Sciatic nerve (tissue), 2 donors: ENCODE results near the gene USP7. TPM values are rescaled to one million over a fixed set of nuclear protein-coding genes. Genes with fewer than 3 reads are reported as not detected.
A peak's percentile ranks its signal among the peaks of the same experiment; 100 is the strongest.

ENCODE experiments used
- ATAC-seq: fragments of 200-7000 bp; cut with Tn5 transposase; one replicate; pipeline ENCODE4 v1.9.1; 2020; ENCODE audit warnings: mild to moderate bottlenecking, moderate library complexity
- DNase-seq: peaks from one replicate; pipeline ENCODE4 v3.0.0-alpha.2; 2020; ENCODE audit warnings: low spot score
- intact Hi-C: fragments of 100-400 bp; cut with DNase I; formaldehyde crosslinking; loops from one replicate; pipeline ENCODE4 v1.14.2; 2022
- total RNA-seq: library from RNA; stranded (reverse); fragmentation: NEBNext Ultra II Directional; extraction: Animal tissue kit (Norgen Biotek cat#: 25700); gene quantifications from one replicate; pipeline ENCODE4 v1.2.1, GENCODE V29; 2021
- donor health status: DM: no; HTN: no; CAD: no.
- donor health status: DM: no; HTN: no; CAD: no.

Gene USP7
- total RNA-seq, 1 donor from 2014 or later, result 113 TPM

DNA sequence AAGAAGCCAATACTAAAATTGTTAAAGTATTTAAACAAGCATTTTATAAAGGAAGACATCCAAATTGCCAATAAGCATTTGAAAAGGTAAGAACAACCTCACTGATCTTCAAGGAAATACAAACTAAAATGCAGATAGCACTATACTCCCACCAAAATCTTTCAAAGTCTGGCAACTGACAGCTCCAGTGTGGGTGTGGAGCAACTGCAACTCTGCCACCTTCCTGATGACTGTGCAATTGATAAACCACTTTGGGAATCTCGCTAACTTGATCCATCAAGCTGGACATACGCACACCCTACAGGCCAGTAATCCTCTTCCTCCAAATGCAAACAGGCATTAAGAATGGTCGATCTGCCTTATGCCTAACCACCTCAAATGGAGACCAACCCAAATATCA, 49.6 kb downstream of the USP7 start:
- intact Hi-C loops, result no loop called here
- DNase-seq (no peak), ATAC-seq (no peak)

DNA sequence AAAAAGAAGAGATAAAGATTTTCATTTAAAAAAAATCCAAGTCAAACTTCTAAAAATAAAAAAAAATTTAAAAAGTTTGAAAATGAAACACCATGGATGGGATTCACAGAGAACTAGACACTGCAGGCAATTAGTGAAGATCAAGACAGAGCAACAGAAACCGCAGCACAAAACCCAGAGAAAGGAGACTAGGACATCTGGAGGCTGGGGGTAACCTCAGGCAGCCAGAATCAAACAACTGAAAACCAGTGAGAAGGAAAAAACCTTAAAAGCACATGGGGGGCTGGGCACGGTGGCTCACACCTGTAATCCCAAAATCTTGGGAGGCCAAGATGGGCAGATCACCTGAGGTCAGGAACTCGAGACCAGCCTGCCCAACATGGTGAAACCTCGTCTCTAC, 50.9 kb downstream of the USP7 start:
- ATAC-seq (no peak), DNase-seq (no peak)
- intact Hi-C loops, result no loop called here

DNA sequence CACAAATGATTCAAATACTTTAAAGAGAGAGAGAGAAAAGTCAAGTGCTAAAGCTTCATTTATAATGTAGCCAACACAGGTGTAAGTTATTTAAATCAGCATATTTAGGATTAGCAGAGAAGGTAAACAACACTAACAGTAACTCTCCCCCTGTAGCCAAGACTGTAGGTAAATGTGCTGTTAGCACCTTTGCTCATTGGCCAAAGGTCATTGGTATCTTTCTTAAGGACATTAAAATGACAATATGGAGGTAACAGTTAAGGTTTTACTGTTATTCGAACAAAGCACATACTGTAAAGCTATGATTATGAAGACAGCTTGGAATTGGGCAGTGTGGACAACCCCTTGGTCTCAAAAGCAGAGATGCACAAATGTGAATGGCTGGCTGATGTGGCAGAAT, 52.9 kb downstream of the USP7 start:
- no peak for DNase-seq
- intact Hi-C loops, result no loop called here
- ATAC-seq, result no peak

DNA sequence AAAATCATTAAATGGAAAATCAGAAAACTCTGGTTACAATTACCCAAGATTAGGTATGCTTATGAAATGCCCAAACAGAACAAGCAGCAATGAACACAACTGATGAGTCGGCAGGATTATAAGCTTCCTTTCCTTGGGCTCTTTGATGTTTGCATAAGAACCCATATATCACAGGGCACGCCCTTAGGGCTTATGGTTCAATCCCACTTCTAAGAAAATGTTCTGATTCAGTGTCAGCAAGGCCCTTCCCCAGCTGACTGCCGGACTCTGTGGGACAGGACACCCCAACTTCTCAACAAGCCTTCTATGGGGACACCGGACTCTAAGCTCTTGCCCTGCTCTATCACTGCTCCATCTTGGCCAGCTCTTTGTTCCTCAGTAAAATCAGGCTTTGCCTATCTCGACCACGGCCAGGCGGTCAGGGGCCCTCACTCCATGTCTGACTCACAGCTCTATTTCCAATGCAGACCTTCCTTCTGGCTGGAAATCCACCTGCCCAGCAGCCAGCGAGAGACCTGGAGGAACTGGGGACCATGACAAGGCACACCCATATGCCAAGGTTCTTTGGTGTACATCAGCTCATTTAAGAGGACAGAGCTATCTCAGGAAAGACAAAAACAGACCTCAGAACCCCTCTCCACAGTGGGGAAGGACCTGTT, 54.8 kb downstream of the USP7 start:
- DNase-seq (no peak), ATAC-seq (no peak)
- intact Hi-C loops, result loop anchor here (10.0 kb wide), 1 partner anchor 1274 kb away; no protein-coding TSS in a partner anchor

DNA sequence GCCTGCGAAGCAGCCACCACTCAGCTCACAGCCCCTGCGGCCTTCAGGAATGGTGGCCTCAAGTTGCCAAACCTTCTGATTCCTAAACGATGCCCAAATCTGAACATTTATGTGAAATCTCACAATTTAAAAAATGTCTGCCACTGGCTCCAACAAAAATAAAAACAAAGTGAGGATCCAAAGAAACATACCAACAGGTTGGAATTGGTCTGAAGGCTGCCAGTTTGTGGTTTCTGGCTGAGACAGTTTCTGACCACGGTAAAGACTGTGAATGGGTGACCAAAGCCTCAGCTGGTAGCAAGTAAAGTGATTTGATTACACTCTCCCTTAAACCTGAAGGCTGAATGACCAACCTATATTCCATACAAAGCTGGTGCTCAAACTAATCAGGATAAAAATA, 56.6 kb downstream of the USP7 start:
- DNase-seq, result no peak
- no peak for ATAC-seq
- intact Hi-C loops, result loop anchor here (10.0 kb wide), 1 partner anchor 1272 kb away; no protein-coding TSS in a partner anchor

DNA sequence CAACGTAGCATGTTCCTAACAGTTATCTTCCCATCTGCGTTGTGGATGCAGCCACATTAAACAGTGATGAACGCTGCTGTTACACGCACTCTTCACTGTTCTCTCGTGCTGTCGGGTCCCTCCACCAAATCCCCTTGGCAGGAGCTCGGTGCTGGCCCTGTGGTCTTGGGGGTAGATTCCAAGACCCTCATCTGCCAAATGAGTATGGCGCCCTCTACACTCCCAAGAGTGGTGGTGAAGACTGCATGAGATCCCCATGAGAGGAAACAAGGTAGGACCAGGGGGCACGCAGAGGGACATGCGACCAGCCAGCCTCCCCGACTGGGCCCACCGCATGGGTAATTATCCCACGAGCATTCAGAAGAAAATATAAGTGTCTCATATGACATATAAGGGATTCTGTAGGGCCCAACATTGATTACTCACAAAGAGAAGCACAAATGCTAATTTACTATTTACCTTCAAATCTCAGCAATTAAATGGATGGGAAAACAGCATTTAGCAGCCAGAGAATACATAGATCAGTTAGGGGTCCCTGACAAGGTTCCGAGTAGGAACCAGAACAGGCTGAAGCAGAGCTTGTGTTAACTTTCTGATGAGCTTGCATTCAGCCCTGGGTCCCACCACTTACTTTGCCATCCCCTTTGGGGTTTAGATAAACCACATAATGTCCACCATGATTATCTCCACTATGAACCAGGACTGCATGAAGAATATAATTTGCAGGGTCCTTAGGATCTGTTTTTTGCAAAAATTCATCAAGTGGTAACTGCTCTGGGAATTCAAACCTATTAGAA, 57.7 kb downstream of the USP7 start:
- ATAC-seq, result no peak
- DNase-seq, result no peak
- intact Hi-C loops, result loop anchor here (10.0 kb wide), 1 partner anchor 1271 kb away; no protein-coding TSS in a partner anchor

DNA sequence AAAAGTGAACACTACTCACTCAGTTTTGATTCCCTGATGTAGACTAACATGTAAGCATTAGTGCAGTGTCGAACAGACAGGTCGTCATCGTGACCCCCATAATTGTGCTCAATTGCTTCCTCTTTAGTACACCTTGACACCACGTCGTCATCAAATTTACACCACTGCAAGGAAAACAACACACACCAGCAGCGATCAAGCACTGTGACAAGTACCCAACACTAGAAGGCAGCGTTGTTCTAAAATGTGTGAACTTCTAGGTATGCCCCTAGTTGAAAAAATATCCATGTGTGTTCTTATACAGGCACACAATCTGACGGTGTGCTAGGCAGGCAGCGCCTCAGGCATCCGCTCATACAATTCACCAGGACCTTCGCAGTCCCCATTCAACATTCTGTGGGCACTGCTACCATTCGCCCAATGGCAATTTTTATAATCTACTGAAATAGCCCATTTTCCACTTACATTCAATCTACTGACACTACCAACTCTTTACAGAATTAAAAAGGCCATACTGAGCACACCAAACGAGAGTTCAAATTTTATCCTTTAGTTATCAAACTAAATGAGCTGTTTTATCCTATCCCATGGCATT, 58.4 kb downstream of the USP7 start:
- intact Hi-C loops, result loop anchor here (10.0 kb wide), 1 partner anchor 1270 kb away; no protein-coding TSS in a partner anchor
- DNase-seq (no peak), ATAC-seq (peak; percentile 20)

DNA sequence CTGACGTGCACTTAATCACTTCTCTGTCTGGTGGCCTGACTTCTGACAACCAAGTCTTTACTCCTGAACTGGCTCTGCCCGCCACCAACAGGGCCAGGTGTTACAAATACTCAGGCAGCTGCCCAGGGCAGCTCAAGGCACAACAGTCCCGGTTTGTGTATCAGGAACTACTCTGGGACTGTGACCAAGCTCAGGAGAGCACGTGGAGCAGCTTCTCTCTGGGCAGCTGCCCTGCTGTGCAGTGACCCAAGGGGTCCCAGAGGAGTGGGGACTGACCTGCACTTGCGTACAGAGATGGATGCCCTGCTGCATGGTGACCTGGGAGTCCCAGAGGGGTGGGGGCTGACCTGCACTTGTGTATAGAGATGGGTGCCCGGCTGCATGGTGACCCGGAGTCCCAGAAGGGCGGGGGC, 59.7 kb downstream of the USP7 start:
- ATAC-seq (no peak), DNase-seq (peak; percentile 47)
- intact Hi-C loops, result loop anchor here (10.0 kb wide), 1 partner anchor 1269 kb away; no protein-coding TSS in a partner anchor

DNA sequence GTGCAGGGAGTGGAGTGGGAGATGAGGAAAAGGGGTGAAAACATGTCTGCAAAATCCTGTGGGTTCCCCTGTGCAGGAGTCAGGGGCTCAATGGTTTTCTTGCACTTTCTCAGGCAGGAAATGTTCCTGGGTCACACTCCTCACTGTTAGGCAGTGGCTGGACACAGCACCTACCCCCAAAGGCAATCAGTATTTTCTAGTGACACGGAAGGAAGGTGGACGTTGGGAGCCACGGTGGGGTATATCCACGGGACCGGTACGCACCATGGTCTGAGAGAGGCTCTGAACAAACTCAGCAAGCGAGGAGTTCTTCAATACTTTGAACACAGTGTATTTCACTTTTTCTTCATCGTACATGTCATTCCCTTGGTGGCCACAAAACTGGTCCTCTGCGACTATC, 60.7 kb downstream of the USP7 start:
- no peak for ATAC-seq
- intact Hi-C loops, result loop anchor here (10.0 kb wide), 1 partner anchor 1268 kb away; no protein-coding TSS in a partner anchor
- DNase-seq, result peak; percentile 32

DNA sequence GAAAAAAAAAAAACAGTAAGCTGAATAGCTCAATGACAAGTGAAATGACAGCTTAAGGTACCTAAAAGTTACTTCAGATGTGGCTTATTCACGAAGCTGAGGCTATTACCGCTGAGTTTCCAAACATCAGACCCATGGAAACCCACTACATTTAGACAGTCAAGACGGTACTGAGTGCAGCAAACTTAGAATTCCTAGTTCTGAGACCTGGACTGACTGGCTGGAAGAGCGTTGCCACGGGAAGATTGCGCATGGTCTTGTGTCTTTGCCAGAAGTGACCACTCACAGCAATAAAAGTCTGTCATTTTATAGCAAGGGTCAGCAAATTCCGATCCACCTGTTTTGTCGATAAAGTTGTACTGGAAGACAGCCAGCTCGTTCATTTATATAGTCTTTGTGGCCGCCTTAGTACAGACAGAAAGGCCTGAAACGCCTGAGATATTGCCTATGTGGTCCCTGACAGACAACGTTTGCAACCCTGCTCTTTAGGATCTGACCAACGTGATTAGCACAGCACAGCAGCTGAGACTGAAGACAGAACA, 62.3 kb downstream of the USP7 start:
- ATAC-seq (no peak), DNase-seq (peak; percentile 10)
- intact Hi-C loops, result loop anchor here (10.0 kb wide), 1 partner anchor 1267 kb away; no protein-coding TSS in a partner anchor

DNA sequence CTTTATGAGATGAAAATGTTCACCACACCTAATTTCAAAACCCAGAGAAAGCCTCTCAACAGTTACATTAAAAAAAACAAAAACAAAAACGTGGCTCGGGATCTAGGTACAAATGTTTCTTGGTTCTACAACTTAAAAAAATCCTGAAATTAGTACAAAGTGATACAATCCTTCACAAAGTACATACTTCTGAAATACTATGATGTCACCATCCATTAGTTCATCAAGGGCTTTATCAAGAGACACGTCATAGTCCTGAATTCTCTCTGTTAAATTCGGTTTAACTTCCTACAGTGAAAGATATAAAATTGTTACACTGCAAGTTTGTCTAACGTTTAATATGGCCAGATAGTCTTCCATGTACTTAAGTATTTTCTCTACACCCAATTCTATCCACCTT, 63.4 kb downstream of the USP7 start:
- ATAC-seq (no peak), DNase-seq (no peak)
- intact Hi-C loops, result loop anchor here (10.0 kb wide), 1 partner anchor 1266 kb away; no protein-coding TSS in a partner anchor

DNA sequence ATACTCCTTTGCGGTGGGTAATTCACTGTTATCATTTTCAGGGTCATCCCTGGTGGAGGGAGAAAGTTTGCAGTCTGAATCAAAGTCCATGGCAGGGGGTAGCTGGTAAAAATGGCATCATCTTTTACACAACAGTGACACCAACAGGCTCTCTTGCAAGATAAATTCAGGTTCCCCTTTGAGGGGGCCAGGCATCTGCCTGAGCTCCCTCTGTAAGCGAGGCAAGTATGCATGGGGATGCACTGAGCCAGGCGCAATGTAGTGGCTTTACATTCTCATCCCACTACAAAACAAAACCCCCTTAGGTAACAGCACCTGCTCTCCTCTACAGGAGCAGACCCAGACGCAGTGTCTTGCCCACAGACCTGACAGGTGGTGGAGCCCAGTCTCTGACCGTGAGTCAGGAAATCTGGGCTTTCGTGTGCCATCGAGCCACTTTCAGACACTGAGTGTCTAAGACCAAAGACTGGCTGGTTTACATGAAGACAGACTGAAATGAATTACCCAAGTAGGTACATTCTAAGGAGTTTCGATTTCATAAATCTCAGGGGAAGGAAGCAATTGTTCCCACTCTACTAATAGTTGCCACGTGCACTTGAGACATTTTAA, 63.9 kb downstream of the USP7 start:
- intact Hi-C loops, result loop anchor here (10.0 kb wide), 1 partner anchor 1265 kb away; no protein-coding TSS in a partner anchor
- DNase-seq, result peak; percentile 15
- no peak for ATAC-seq

DNA sequence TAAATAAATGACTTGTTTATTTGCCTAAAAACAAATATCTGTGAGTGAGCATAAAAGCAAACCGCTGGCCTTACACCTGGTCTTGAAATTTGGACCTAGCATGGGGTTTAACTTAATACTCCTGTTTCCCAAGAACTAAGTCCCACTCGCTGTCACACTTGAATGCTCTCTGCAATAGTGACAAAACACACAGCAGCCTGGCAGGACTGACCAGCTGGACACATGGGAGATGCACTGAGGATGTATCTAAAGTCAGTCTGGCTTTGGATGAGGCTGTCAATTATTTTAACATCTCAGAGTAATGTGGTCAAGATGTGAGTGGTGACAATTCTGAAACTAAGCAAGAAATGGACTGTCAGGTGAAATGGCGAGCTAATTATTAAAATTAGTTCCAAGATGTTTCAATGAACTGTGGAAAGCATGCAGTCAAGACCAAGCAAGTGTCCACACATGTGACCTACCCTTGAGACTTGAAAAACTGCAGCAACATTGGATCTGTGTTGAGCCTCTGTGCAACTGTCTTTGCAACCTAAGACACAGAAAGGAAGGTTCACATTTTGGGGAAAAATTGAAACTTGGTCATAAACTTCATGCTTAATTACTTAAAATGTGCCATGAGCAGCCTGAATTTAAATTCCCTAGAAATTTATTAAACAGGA, 64.9 kb downstream of the USP7 start:
- no peak for ATAC-seq
- intact Hi-C loops, result no loop called here
- peak; percentile 2 for DNase-seq

DNA sequence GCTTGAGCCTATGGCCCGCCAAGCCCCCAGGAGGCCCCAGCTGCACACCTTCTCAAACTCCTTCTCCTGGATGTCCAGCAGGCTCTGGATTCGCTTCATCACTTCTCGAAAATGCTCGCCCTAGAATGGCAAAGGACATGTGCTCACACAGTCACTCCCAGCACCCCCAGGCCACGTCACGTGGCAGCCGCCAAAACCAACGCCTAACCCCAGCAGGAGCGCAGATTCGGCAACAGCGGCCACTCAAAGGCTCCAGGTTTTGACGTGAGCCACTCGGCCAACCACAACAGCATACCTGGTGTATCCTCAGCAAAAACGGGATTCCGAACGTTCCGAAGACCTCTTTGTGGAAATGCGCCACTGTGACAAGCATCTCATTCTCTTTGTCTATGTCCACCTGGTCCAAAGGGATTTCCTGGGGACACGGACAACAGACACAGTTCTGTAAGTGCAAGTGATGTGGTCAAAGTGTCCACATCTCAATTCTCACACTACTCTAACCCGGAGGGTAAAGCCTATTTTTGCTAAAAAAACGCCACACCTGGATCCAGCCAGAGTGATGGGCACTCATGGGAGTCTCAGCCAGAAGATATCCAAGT, 68.9 kb downstream of the USP7 start:
- ATAC-seq, result no peak
- intact Hi-C loops, result no loop called here
- no peak for DNase-seq

DNA sequence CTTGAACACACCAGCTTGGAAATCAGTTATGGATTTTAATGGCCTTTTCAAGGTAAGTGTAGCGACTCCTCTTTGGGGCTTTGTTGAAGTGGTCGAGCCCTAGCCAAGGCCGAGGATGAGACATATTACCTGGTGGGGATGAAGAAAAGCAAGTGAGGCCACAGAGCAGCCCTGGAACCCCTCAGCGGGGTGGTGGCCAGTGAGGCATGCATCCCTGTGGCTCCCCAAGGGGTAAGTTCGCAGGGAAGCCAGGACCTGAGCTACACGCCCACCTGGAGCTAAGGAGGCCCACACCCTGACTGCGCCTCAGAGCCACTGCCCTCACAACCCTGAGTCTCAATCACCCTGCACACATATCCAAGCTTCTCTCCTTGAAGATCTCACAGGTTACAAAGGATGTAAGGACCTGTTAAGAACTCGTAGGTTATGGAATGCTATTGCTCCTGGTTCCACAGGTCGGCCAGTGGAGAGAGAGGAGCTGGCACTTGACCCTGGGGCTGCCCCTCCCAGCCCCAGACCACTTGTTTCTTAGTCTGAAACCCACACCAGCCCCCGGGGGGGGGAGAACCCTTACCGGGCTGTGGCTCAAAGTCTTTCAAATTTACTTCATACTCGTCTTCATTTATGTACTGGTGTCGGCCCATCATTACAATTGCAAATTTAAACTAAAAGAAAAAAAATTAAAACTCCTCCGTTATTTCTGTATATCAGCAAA, 69.6 kb downstream of the USP7 start:
- intact Hi-C loops, result no loop called here
- DNase-seq (no peak), ATAC-seq (no peak)

DNA sequence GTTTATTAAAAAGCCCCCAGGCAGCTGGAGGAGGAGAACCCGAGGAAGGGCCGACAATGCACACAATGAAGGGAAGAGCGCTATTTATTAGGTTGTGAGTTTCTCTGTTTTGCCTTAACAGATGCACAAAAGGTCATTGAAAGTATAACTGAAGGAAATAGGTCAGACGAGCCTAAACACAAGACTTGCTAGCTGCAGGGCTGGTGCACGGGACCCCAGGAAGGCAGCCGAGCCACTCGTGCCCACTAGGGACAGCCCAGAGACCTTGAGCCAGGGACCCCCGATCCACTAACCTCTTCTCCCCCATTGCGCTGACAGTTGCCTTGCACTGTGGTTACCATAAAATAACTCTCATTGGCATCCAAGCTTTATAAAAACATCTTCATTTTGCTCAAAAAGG, 70.3 kb downstream of the USP7 start:
- intact Hi-C loops, result no loop called here
- no peak for DNase-seq
- ATAC-seq, result no peak

DNA sequence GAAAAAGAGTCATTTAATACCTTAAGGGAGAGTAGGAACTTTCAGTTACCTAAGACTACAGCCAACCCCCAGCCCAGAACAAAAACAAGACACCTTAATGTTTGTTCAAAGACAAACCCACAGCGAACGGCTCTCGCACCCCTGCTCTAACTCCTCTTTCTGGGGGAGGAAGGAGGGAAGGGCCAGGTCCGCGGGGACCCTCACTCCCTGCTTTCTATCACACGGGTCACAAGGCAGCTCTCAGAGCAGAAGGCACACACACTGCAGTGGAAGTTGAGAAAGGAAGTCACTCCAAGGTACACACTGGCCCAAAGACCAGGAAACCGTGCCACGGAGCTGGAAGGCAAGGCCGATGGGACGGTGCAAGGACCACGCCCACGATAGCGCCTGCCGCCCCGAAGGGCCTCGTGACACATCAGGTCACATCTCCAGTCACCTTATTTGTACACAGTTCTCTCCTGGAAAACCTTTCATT, 71.6 kb downstream of the USP7 start:
- DNase-seq (peak; percentile 40), ATAC-seq (peak; percentile 17)
- intact Hi-C loops, result no loop called here
